SJCRH30 (cell line): ENCODE results near the gene NEO1. TPM values are rescaled to one million over a fixed set of nuclear protein-coding genes. Genes with fewer than 3 reads are reported as not detected.

Experiments used
- DNase-seq, 2 experiments: peaks; one replicate each; pipeline ENCODE4 v3.0.0-alpha.2; 2015 to 2020
- H3K27ac ChIP-seq: fragments of 250-450 bp; sonication (Bioruptor Pico); 2 replicates; pipeline ENCODE4 v1.5.1; 2020; ENCODE audit warnings: mild to moderate bottlenecking, moderate library complexity
- H3K27me3 ChIP-seq: fragments of 250-450 bp; sonication (Bioruptor Pico); 2 replicates; pipeline ENCODE4 v1.5.1; 2020; ENCODE audit warnings: mild to moderate bottlenecking, moderate library complexity
- H3K36me3 ChIP-seq: fragments of 250-450 bp; sonication (Bioruptor Pico); 2 replicates; pipeline ENCODE4 v1.5.1; 2020; ENCODE audit warnings: mild to moderate bottlenecking, moderate library complexity
- H3K4me1 ChIP-seq: fragments of 250-450 bp; sonication (Bioruptor Pico); 2 replicates; pipeline ENCODE4 v1.5.1; 2020; ENCODE audit warnings: mild to moderate bottlenecking, moderate library complexity
- H3K4me3 ChIP-seq: fragments of 250-450 bp; sonication (Bioruptor Pico); 2 replicates; pipeline ENCODE4 v1.5.1; 2020; ENCODE audit warnings: mild to moderate bottlenecking, moderate library complexity
- H3K9me3 ChIP-seq: fragments of 250-450 bp; sonication (Bioruptor Pico); replicated peaks from 2 replicates; pipeline ENCODE4 v1.5.1; 2020; ENCODE audit warnings: mild to moderate bottlenecking, moderate library complexity
- total RNA-seq: library from RNA; depleted of rRNA; stranded (reverse); fragments of >200 nt; shearing (Covaris generic); gene quantifications from 2 replicates; pipeline ENCODE4 v1.2.3, GENCODE V29; 2014

NEO1 gene
- total RNA-seq, 1 experiment from 2014 or later, result 15.1 TPM

- Histone ChIP-seq H3K27me3 (no peaks in the 10 kb centered on the region), H3K4me1 (no peaks in the 10 kb centered on the region), H3K4me3 (no peak overlapping the region), H3K36me3 (peaks cover 3% of the 10 kb centered on the region; the same call in 1 of the 2 replicates), H3K27ac (no peak overlapping the region), H3K9me3 (no peaks in the 10 kb centered on the region)
- DNase-seq, result no peak
Measured at GRCh38 chr15:73130830-73131229, 78.6 kb downstream of the NEO1 start.

GRCh38 chr15:73134196-73134595 lies 81.9 kb downstream of the NEO1 start:
- H3K27me3 ChIP-seq, result no peaks in the 10 kb centered on the region
- peaks cover 3% of the 10 kb centered on the region; the same call in 1 of the 2 replicates for H3K36me3 ChIP-seq
- no peaks in the 10 kb centered on the region for H3K9me3 ChIP-seq
- H3K4me1 ChIP-seq, result no peaks in the 10 kb centered on the region
- H3K27ac ChIP-seq, result no peak overlapping the region
- no peak overlapping the region for H3K4me3 ChIP-seq
- DNase-seq, result no peak

- no peaks in the 10 kb centered on the region for H3K27me3 ChIP-seq
- no peaks in the 10 kb centered on the region for H3K9me3 ChIP-seq
- no peaks in the 10 kb centered on the region for H3K36me3 ChIP-seq
- DNase-seq, result no peak
- no peak overlapping the region for H3K4me3 ChIP-seq
- H3K27ac ChIP-seq, result no peak overlapping the region
- H3K4me1 ChIP-seq, result no peaks in the 10 kb centered on the region
Measured at GRCh38 chr15:73139041-73139743, 86.9 kb downstream of the NEO1 start.

- no peaks in the 10 kb centered on the region for H3K27me3 ChIP-seq
- no peaks in the 10 kb centered on the region for H3K36me3 ChIP-seq
- no peaks in the 10 kb centered on the region for H3K4me1 ChIP-seq
- H3K27ac ChIP-seq, result no peak overlapping the region
- no peak overlapping the region for H3K4me3 ChIP-seq
- no peak for DNase-seq
- no peaks in the 10 kb centered on the region for H3K9me3 ChIP-seq
Measured at GRCh38 chr15:73139744-73140553, 87.7 kb downstream of the NEO1 start.

- H3K4me1 ChIP-seq, result no peaks in the 10 kb centered on the region
- H3K9me3 ChIP-seq, result no peaks in the 10 kb centered on the region
- DNase-seq, result no peak
- H3K27ac ChIP-seq, result no peak overlapping the region
- no peaks in the 10 kb centered on the region for H3K27me3 ChIP-seq
- H3K36me3 ChIP-seq, result no peaks in the 10 kb centered on the region
- no peak overlapping the region for H3K4me3 ChIP-seq
Measured at GRCh38 chr15:73141216-73141900, 89.1 kb downstream of the NEO1 start.

- Histone ChIP-seq H3K4me3 (no peak overlapping the region), H3K36me3 (no peaks in the 10 kb centered on the region), H3K4me1 (no peaks in the 10 kb centered on the region), H3K9me3 (no peaks in the 10 kb centered on the region), H3K27ac (no peak overlapping the region), H3K27me3 (no peaks in the 10 kb centered on the region)
- no peak for DNase-seq
Measured at GRCh38 chr15:73142802-73143762, 90.8 kb downstream of the NEO1 start.

- no peaks in the 10 kb centered on the region for H3K4me1 ChIP-seq
- no peak for DNase-seq
- H3K9me3 ChIP-seq, result no peaks in the 10 kb centered on the region
- H3K36me3 ChIP-seq, result no peaks in the 10 kb centered on the region
- no peaks in the 10 kb centered on the region for H3K27me3 ChIP-seq
- no peak overlapping the region for H3K4me3 ChIP-seq
- H3K27ac ChIP-seq, result no peak overlapping the region
Measured at GRCh38 chr15:73143763-73144155, 91.5 kb downstream of the NEO1 start.

- Histone ChIP-seq H3K9me3 (no peaks in the 10 kb centered on the region; the same call in 1 of the 2 replicates), H3K4me3 (no peak overlapping the region), H3K4me1 (no peaks in the 10 kb centered on the region), H3K36me3 (no peaks in the 10 kb centered on the region), H3K27ac (no peak overlapping the region), H3K27me3 (no peaks in the 10 kb centered on the region)
- DNase-seq, result no peak
Measured at GRCh38 chr15:73146419-73146818, 94.2 kb downstream of the NEO1 start.

GRCh38 chr15:73150831-73151230 lies 98.6 kb downstream of the NEO1 start:
- H3K27ac ChIP-seq, result no peak overlapping the region
- no peak overlapping the region for H3K4me3 ChIP-seq
- DNase-seq, result no peak
- H3K4me1 ChIP-seq, result no peaks in the 10 kb centered on the region
- H3K9me3 ChIP-seq, result peaks cover 8% of the 10 kb centered on the region; the same call in 1 of the 2 replicates
- H3K27me3 ChIP-seq, result no peaks in the 10 kb centered on the region
- H3K36me3 ChIP-seq, result no peaks in the 10 kb centered on the region

GRCh38 chr15:73153024-73153423 lies 100.8 kb downstream of the NEO1 start:
- DNase-seq, result no peak
- H3K4me1 ChIP-seq, result no peaks in the 10 kb centered on the region
- H3K36me3 ChIP-seq, result no peaks in the 10 kb centered on the region
- no peak overlapping the region for H3K4me3 ChIP-seq
- H3K27ac ChIP-seq, result no peak overlapping the region
- H3K9me3 ChIP-seq, result peaks cover 8% of the 10 kb centered on the region; the same call in 1 of the 2 replicates
- H3K27me3 ChIP-seq, result no peaks in the 10 kb centered on the region

- Histone ChIP-seq H3K36me3 (no peaks in the 10 kb centered on the region), H3K4me3 (no peak overlapping the region), H3K4me1 (no peaks in the 10 kb centered on the region), H3K27ac (no peak overlapping the region), H3K27me3 (no peaks in the 10 kb centered on the region), H3K9me3 (peaks cover 8% of the 10 kb centered on the region; the same call in 1 of the 2 replicates)
- no peak for DNase-seq
Measured at GRCh38 chr15:73153447-73153846, 101.2 kb downstream of the NEO1 start.

- Histone ChIP-seq H3K27ac (no peak overlapping the region), H3K4me3 (no peak overlapping the region), H3K36me3 (no peaks in the 10 kb centered on the region), H3K9me3 (peaks cover 8% of the 10 kb centered on the region; the same call in 1 of the 2 replicates), H3K27me3 (no peaks in the 10 kb centered on the region), H3K4me1 (no peaks in the 10 kb centered on the region)
- DNase-seq, result no peak
Measured at GRCh38 chr15:73156431-73157191, 104.3 kb downstream of the NEO1 start.

- H3K4me3 ChIP-seq, result no peak overlapping the region
- no peaks in the 10 kb centered on the region for H3K4me1 ChIP-seq
- no peaks in the 10 kb centered on the region for H3K36me3 ChIP-seq
- no peaks in the 10 kb centered on the region for H3K27me3 ChIP-seq
- no peak for DNase-seq
- peaks cover 5% of the 10 kb centered on the region; the same call in 1 of the 2 replicates for H3K9me3 ChIP-seq
- H3K27ac ChIP-seq, result no peak overlapping the region
Measured at GRCh38 chr15:73161546-73161945, 109.3 kb downstream of the NEO1 start.
